ENCODE data around the gene CSNK1E.

GRCh38 chr22:38244106-38244505, 73.1 kb downstream of the CSNK1E start:
- TF ChIP-seq CTCF (conservative IDR thresholded peaks at IDR 0.05; ENCODE audit: low read depth, low read length) (no peak), EZH2 (IDR thresholded peaks at IDR 0.05; ENCODE audit: borderline replicate concordance, low read depth, low read length, poor library complexity, severe bottlenecking) (no peak)
